GM10847 (cell line): ENCODE results near the gene PXMP2.

ENCODE experiments used
- POLR2A ChIP-seq: IDR thresholded peaks from 2 replicates; pipeline ENCODE4 v1.6.1; 2011; ENCODE audit not compliant: insufficient read length; ENCODE audit errors: extremely low read depth

PXMP2 gene

GRCh38 chr12:132653567-132654290 is 33.7 kb upstream of the PXMP2 start:
- TF ChIP-seq POLR2A, result no peak

GRCh38 chr12:132657004-132657727 is 30.2 kb upstream of the PXMP2 start:
- TF ChIP-seq POLR2A, result no peak

GRCh38 chr12:132658149-132658894 is 29.1 kb upstream of the PXMP2 start:
- TF ChIP-seq POLR2A, result no peak

- TF ChIP-seq POLR2A, result no peak
Measured at GRCh38 chr12:132659146-132659545, 28.2 kb upstream of the PXMP2 start.

- TF ChIP-seq POLR2A, result no peak
Measured at GRCh38 chr12:132660052-132660451, 27.3 kb upstream of the PXMP2 start.

GRCh38 chr12:132660996-132661395 is 26.4 kb upstream of the PXMP2 start:
- no peak for TF ChIP-seq POLR2A

GRCh38 chr12:132661972-132662371 is 25.4 kb upstream of the PXMP2 start:
- TF ChIP-seq POLR2A, result no peak

GRCh38 chr12:132662901-132663755 is 24.3 kb upstream of the PXMP2 start:
- TF ChIP-seq POLR2A, result no peak

GRCh38 chr12:132664206-132665148 is 22.9 kb upstream of the PXMP2 start:
- no peak for TF ChIP-seq POLR2A

GRCh38 chr12:132665149-132665491 is 22.3 kb upstream of the PXMP2 start:
- no peak for TF ChIP-seq POLR2A

- TF ChIP-seq POLR2A, result no peak
Measured at GRCh38 chr12:132665794-132666193, 21.6 kb upstream of the PXMP2 start.

- no peak for TF ChIP-seq POLR2A
Measured at GRCh38 chr12:132668191-132669088, 18.9 kb upstream of the PXMP2 start.
